Activated CD4-positive, alpha-beta T cell treated with anti-CD3 and anti-CD28 coated beads, Interleukin-2, amount 50 U/mL, for 4 hours (primary cell): ENCODE measurements around the gene SETBP1.

Experiments
- DNase-seq, 2 experiments: peaks; one replicate each; pipeline ENCODE4 v3.0.0-alpha.2; 2020

Gene SETBP1

GRCh38 chr18:44848644-44849335 lies 168.1 kb downstream of the SETBP1 start:
- DNase-seq: no peak

- no peak for DNase-seq
These were observed 168.7 kb downstream of the SETBP1 start for GRCh38 chr18:44849361-44849760.

DNA sequence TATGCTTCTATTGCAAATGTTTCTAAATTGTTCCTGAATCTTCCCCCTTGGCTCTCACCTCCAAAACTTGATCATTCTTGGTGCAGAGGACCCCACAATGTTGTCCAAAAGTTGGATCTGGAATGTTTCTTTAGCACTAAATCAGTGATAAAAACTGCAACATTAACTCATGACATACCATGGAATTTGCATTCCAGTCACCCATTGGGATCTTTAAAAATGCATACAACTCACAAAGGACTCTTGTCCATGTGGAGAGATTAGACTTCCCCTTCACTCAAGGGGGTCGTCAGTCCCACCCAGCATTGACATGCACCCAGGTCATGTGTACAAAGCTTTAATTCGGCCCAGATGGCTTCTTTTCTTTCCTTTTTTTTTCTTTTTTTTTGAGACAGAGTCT lies 169.3 kb downstream of the SETBP1 start:
- DNase-seq: no peak

GRCh38 chr18:44851856-44852621 lies 171.4 kb downstream of the SETBP1 start:
- DNase-seq: no peak

- no peak for DNase-seq
These were observed 172.1 kb downstream of the SETBP1 start for GRCh38 chr18:44852818-44853217.

- no peak for DNase-seq
These were observed 172.7 kb downstream of the SETBP1 start for GRCh38 chr18:44853430-44853829.

- DNase-seq: no peak
These were observed 175.0 kb downstream of the SETBP1 start for GRCh38 chr18:44855681-44856080.

- DNase-seq: no peak
These were observed 175.5 kb downstream of the SETBP1 start for GRCh38 chr18:44856157-44856556.

DNA sequence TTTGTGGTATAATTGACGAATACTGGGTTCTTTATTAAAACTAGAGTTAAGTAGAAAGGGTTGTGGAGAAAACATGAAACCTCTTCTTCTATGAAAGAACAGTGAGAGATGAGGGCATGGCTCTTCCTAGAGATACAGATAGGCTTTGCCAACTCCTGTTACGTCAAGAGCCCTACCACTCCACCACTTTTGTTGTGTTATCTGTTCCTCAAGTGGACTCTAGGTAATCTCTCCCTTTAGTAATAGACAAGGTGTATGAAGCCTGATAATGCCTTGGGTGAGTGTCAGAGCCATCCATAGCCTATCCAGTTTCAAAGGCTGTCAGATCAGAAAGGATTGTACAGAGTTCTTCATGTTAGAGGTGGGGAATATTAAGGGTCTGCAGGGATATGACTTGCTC lies 176.4 kb downstream of the SETBP1 start:
- no peak for DNase-seq

- DNase-seq: no peak
These were observed 177.2 kb downstream of the SETBP1 start for GRCh38 chr18:44857744-44858491.

GRCh38 chr18:44859263-44859662 lies 178.6 kb downstream of the SETBP1 start:
- no peak for DNase-seq

DNA sequence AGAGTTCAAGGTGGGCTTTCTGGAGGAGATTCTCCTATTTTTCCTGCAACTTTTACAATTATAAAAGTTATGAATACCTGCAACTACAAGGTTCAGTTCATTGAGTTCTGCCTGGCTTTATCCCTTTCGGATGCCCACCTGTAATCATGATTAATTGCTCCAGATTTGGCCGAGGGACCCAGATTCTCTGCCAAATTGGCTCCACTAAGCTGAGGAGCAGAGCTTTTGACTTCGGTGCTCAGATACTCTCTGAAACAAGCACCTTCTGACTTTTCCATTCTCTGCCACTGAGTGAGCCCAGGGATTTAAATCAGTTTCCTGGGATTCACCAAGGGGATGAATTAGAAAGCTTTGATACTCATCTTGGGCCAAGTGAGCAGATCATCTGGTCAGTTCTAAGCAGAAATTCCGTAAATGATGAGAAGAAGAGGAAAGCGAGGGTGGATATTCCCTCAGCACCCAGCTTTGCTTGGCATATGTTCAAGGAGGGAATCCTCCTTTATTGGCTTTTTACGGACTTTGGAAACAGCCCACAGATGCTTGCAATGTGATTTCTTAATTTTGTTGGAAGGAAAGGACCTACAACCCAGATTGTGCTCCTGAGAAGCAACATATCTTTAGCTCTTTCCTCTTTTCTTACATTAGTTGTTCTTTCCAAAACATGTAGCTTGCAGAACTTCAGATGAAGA lies 179.2 kb downstream of the SETBP1 start:
- DNase-seq: no peak

DNA sequence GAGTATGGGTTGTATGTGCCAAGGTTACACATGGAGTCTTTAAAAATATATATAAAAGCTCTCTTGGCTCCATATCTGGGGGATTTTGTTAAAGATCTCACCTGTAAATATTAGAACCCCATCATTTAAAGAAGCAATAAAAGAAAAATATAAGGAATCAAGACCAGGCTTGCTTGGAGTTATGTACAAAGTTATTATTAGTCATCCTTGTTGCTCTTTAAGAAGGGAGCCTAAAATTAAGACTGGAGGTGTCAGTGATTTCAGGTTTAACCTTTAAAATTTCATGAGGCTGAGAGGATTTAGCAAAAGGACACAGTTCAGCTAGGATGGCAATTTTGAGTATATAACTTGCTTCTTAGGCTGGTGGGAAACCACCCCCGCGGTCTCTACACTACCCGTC lies 181.4 kb downstream of the SETBP1 start:
- no peak for DNase-seq

- no peak for DNase-seq
These were observed 185.4 kb downstream of the SETBP1 start for GRCh38 chr18:44866103-44866502.

GRCh38 chr18:44869533-44869932 lies 188.8 kb downstream of the SETBP1 start:
- DNase-seq: no peak

GRCh38 chr18:44870631-44871502 lies 190.2 kb downstream of the SETBP1 start:
- no peak for DNase-seq

- no peak for DNase-seq
These were observed 191.1 kb downstream of the SETBP1 start for GRCh38 chr18:44871771-44872170.

- no peak for DNase-seq
These were observed 195.3 kb downstream of the SETBP1 start for GRCh38 chr18:44876024-44876423.

DNA sequence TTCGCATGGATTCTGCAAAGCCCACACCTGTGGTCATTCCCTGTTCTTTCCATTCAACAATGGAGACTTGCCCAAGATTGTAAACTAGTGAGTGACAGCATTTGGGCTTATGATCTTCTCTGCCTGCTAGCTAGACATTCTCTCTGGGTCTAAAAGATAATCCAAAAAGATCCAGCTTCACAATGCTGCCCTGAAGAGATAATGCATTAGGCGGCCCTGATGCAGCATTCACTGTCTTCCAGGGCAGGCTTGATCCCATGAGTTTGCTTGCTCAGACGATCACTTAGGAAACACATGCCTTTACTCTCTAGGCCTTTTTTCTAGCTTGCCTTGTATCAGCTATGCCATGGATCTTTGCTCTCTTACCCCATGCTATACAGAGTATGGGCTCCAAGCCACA lies 196.1 kb downstream of the SETBP1 start:
- no peak for DNase-seq

DNA sequence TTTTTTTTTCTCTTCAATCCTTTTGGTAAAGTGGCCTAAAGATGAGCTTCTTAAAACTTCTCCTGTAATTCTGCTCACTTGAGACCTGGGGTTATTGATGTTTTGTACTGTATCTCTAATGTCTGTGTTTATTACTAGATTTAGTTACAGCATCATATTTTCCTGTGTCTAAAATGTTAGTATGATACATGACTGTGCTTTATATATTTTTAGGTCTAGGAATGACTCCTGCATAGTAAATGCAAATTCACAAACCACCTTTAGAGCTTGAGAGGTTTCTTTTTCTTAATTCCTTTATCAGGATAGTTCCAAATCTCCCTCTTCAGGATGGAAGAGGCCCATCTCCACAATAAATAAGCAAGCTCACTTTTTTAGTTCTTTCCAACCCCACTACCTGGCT lies 197.6 kb downstream of the SETBP1 start:
- DNase-seq: no peak

- DNase-seq: no peak
These were observed 199.5 kb downstream of the SETBP1 start for GRCh38 chr18:44880170-44880569.
